ENCODE results near the gene HTR1B.

Gene HTR1B

GRCh38 chr6:77454386-77454785 lies 8.9 kb downstream of the HTR1B start:
- H3K79me2 ChIP-seq (ENCODE audit: control insufficient read depth, low read length) = no peaks in the 10 kb centered on the region
- TF ChIP-seq EZH2phosphoT487 (IDR thresholded peaks at IDR 0.05; ENCODE audit: borderline replicate concordance, low read length) (no peak), CTCF (IDR thresholded peaks at IDR 0.05; ENCODE audit: low read depth, low read length, poor library complexity, severe bottlenecking) (no peak)
- H3K4me3 ChIP-seq (ENCODE audit: low read length) = no peak overlapping the region
- H3K4me2 ChIP-seq (ENCODE audit: low read length) = no peak overlapping the region
- no peaks in the 10 kb centered on the region for H3K9me2 ChIP-seq (replicated peaks; ENCODE audit: control insufficient read depth, low read length)
- no peaks in the 10 kb centered on the region for H3K36me3 ChIP-seq (ENCODE audit: control insufficient read depth, low read length)
- no peaks in the 10 kb centered on the region for H4K20me1 ChIP-seq (ENCODE audit: control insufficient read depth, insufficient read depth, low read depth, low read length)
- no peaks in the 10 kb centered on the region for H3K27me3 ChIP-seq (ENCODE audit: control insufficient read depth, low read length)
- H3K27ac ChIP-seq (ENCODE audit: low read depth, low read length) = no peak overlapping the region
- H3K4me1 ChIP-seq (ENCODE audit: control insufficient read depth, low read length) = no peaks in the 10 kb centered on the region
- H3K9me3 ChIP-seq (ENCODE audit: control insufficient read depth, insufficient read depth, low read length) = no peaks in the 10 kb centered on the region
- H3F3A ChIP-seq (ENCODE audit: control insufficient read depth, insufficient read depth) = no peaks in the 10 kb centered on the region

GRCh38 chr6:77451466-77451865 lies 11.8 kb downstream of the HTR1B start:
- Histone ChIP-seq H3K4me2 (ENCODE audit: low read length) (no peak overlapping the region), H3K27me3 (ENCODE audit: control insufficient read depth, low read length) (no peaks in the 10 kb centered on the region), H4K20me1 (ENCODE audit: control insufficient read depth, insufficient read depth, low read depth, low read length) (no peaks in the 10 kb centered on the region), H3K79me2 (ENCODE audit: control insufficient read depth, low read length) (no peaks in the 10 kb centered on the region), H3K9me2 (replicated peaks; ENCODE audit: control insufficient read depth, low read length) (no peaks in the 10 kb centered on the region), H3K4me3 (ENCODE audit: low read length) (no peak overlapping the region), H3K4me1 (ENCODE audit: control insufficient read depth, low read length) (no peaks in the 10 kb centered on the region), H3F3A (ENCODE audit: control insufficient read depth, insufficient read depth) (no peaks in the 10 kb centered on the region), H3K27ac (ENCODE audit: low read depth, low read length) (no peak overlapping the region), H3K9me3 (ENCODE audit: control insufficient read depth, insufficient read depth, low read length) (no peaks in the 10 kb centered on the region), H3K36me3 (ENCODE audit: control insufficient read depth, low read length) (no peaks in the 10 kb centered on the region)
- no peak for TF ChIP-seq CTCF (IDR thresholded peaks at IDR 0.05; ENCODE audit: low read depth, low read length, poor library complexity, severe bottlenecking)
- TF ChIP-seq EZH2phosphoT487 (IDR thresholded peaks at IDR 0.05; ENCODE audit: borderline replicate concordance, low read length) = no peak

- no peaks in the 10 kb centered on the region for H3K9me3 ChIP-seq (ENCODE audit: control insufficient read depth, insufficient read depth, low read length)
- no peaks in the 10 kb centered on the region for H3K4me1 ChIP-seq (ENCODE audit: control insufficient read depth, low read length)
- TF ChIP-seq CTCF (IDR thresholded peaks at IDR 0.05; ENCODE audit: low read depth, low read length, poor library complexity, severe bottlenecking) = no peak
- no peak for TF ChIP-seq EZH2phosphoT487 (IDR thresholded peaks at IDR 0.05; ENCODE audit: borderline replicate concordance, low read length)
- no peaks in the 10 kb centered on the region for H3F3A ChIP-seq (ENCODE audit: control insufficient read depth, insufficient read depth)
- H3K27me3 ChIP-seq (ENCODE audit: control insufficient read depth, low read length) = no peaks in the 10 kb centered on the region
- no peaks in the 10 kb centered on the region for H3K79me2 ChIP-seq (ENCODE audit: control insufficient read depth, low read length)
- no peak overlapping the region for H3K4me2 ChIP-seq (ENCODE audit: low read length)
- H3K27ac ChIP-seq (ENCODE audit: low read depth, low read length) = no peak overlapping the region
- no peaks in the 10 kb centered on the region for H3K36me3 ChIP-seq (ENCODE audit: control insufficient read depth, low read length)
- no peaks in the 10 kb centered on the region for H4K20me1 ChIP-seq (ENCODE audit: control insufficient read depth, insufficient read depth, low read depth, low read length)
- H3K4me3 ChIP-seq (ENCODE audit: low read length) = no peak overlapping the region
- no peaks in the 10 kb centered on the region for H3K9me2 ChIP-seq (replicated peaks; ENCODE audit: control insufficient read depth, low read length)
These were observed 12.4 kb downstream of the HTR1B start for GRCh38 chr6:77450924-77451323.

- Histone ChIP-seq H3K4me2 (ENCODE audit: low read length) (no peak overlapping the region), H3K9me2 (replicated peaks; ENCODE audit: control insufficient read depth, low read length) (no peaks in the 10 kb centered on the region), H3K4me3 (ENCODE audit: low read length) (no peak overlapping the region), H3K27me3 (ENCODE audit: control insufficient read depth, low read length) (no peaks in the 10 kb centered on the region), H3K36me3 (ENCODE audit: control insufficient read depth, low read length) (no peaks in the 10 kb centered on the region), H4K20me1 (ENCODE audit: control insufficient read depth, insufficient read depth, low read depth, low read length) (no peaks in the 10 kb centered on the region), H3K79me2 (ENCODE audit: control insufficient read depth, low read length) (no peaks in the 10 kb centered on the region), H3K4me1 (ENCODE audit: control insufficient read depth, low read length) (no peaks in the 10 kb centered on the region), H3F3A (ENCODE audit: control insufficient read depth, insufficient read depth) (no peaks in the 10 kb centered on the region), H3K9me3 (ENCODE audit: control insufficient read depth, insufficient read depth, low read length) (no peaks in the 10 kb centered on the region), H3K27ac (ENCODE audit: low read depth, low read length) (no peak overlapping the region)
- TF ChIP-seq CTCF (IDR thresholded peaks at IDR 0.05; ENCODE audit: low read depth, low read length, poor library complexity, severe bottlenecking) = no peak
- TF ChIP-seq EZH2phosphoT487 (IDR thresholded peaks at IDR 0.05; ENCODE audit: borderline replicate concordance, low read length) = no peak
These were observed 14.7 kb downstream of the HTR1B start for GRCh38 chr6:77448546-77448945.

Measured in DOHH2 (cell line).